ENCODE results near the gene NFKB1.

DNA sequence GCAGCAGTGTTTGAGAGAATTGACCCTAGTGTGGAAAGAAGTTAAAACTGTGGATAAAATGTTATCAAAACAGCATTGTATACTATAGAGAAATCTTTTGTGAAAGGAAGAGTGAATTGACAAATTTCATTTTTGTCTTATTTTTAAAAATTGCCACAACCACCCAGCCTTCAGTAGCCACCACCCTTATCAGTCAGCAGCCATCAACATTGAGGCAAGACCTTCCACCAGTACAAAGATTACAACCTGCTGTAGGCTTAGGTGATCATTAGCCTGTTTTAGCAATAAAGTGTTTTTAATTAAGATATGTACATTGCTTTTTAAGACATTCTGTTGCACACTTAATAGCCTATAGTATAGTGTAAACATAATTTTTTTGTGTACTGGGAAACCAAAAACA, 91.1 kb downstream of the NFKB1 start:
- TF ChIP-seq, protein P1, sequence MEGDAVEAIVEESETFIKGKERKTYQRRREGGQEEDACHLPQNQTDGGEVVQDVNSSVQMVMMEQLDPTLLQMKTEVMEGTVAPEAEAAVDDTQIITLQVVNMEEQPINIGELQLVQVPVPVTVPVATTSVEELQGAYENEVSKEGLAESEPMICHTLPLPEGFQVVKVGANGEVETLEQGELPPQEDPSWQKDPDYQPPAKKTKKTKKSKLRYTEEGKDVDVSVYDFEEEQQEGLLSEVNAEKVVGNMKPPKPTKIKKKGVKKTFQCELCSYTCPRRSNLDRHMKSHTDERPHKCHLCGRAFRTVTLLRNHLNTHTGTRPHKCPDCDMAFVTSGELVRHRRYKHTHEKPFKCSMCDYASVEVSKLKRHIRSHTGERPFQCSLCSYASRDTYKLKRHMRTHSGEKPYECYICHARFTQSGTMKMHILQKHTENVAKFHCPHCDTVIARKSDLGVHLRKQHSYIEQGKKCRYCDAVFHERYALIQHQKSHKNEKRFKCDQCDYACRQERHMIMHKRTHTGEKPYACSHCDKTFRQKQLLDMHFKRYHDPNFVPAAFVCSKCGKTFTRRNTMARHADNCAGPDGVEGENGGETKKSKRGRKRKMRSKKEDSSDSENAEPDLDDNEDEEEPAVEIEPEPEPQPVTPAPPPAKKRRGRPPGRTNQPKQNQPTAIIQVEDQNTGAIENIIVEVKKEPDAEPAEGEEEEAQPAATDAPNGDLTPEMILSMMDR (IDR thresholded peaks at IDR 0.05; ENCODE audit: low read length), result no peak
- no peak for TF ChIP-seq EZH2 (IDR thresholded peaks at IDR 0.05; ENCODE audit: borderline replicate concordance, low read length)
